Measurements from ENCODE around the gene SLC38A9.

SLC38A9 gene

GRCh38 chr5:55580042-55580441 lies 132.1 kb downstream of the SLC38A9 start:
- DNase-seq (ENCODE audit: low read depth) = no peak

GRCh38 chr5:55578771-55579170 lies 133.4 kb downstream of the SLC38A9 start:
- DNase-seq (ENCODE audit: low read depth) = no peak

GRCh38 chr5:55577353-55578060 lies 134.6 kb downstream of the SLC38A9 start:
- no peak for DNase-seq (ENCODE audit: low read depth)

- no peak for DNase-seq (ENCODE audit: low read depth)
Observed at GRCh38 chr5:55576661-55577060, 135.5 kb downstream of the SLC38A9 start.

All from activated T-cell treated with anti-CD3 and anti-CD28 coated beads for 1 hour (primary cell).